MM.1S (cell line): ENCODE data around the gene PIK3R3.

Experiments used
- EZH2 ChIP-seq: fragments of 300-600 bp; sonication (generic); optimal IDR thresholded peaks from 2 replicates; pipeline ENCODE3; 2017; ENCODE audit warnings: low read depth, mild to moderate bottlenecking, antibody characterized with exemption, low read length, mixed read lengths
- EZH2phosphoT487 ChIP-seq: fragments of 300-600 bp; sonication (generic); IDR thresholded peaks from 2 replicates; pipeline ENCODE4 v1.6.1; 2018; ENCODE audit warnings: antibody characterized with exemption, low read length
- TF ChIP-seq, protein P1 (sequence below): fragments of 300-600 bp; sonication (generic); IDR thresholded peaks from 2 replicates; pipeline ENCODE4 v1.5.1; 2016; ENCODE audit warnings: antibody characterized with exemption, low read length, mixed read lengths

DNA sequence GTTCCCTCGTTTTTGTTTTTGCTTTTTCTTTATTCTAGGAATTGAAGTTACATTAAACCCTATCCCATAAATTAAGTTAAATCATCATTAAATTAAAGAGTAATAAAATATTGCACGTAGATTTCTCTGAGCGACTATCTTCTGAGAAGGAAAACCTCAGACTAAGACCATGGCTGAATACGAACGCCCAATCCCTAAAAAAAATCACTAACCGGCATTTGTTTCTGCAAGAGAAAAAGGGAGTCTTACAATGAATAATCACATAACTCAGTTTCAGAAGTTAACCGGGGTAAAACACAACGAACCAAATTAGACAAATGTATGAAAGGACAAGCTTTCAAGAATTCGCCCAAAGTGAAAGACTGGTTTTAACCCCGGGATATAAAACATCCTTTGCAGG, 1.3 kb downstream of the PIK3R3 start:
- no peak for TF ChIP-seq EZH2
- TF ChIP-seq, protein P1, sequence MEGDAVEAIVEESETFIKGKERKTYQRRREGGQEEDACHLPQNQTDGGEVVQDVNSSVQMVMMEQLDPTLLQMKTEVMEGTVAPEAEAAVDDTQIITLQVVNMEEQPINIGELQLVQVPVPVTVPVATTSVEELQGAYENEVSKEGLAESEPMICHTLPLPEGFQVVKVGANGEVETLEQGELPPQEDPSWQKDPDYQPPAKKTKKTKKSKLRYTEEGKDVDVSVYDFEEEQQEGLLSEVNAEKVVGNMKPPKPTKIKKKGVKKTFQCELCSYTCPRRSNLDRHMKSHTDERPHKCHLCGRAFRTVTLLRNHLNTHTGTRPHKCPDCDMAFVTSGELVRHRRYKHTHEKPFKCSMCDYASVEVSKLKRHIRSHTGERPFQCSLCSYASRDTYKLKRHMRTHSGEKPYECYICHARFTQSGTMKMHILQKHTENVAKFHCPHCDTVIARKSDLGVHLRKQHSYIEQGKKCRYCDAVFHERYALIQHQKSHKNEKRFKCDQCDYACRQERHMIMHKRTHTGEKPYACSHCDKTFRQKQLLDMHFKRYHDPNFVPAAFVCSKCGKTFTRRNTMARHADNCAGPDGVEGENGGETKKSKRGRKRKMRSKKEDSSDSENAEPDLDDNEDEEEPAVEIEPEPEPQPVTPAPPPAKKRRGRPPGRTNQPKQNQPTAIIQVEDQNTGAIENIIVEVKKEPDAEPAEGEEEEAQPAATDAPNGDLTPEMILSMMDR = no peak
- no peak for TF ChIP-seq EZH2phosphoT487
